ENCODE data around the gene USP37. TPM values are rescaled to one million over a fixed set of nuclear protein-coding genes. Genes with fewer than 3 reads are reported as not detected.
"Not testable (repeated sequence)": the region's sequence is repeated elsewhere in the genome, so short reads cannot be mapped to it uniquely, and the experiment has no call there.

The USP37 gene
- total RNA-seq, 1 donor from 2014 or later: 17.8 TPM

GRCh38 chr2:218564056-218564455 lies 4.1 kb downstream of the USP37 start:
- H3K4me3 Mint-ChIP-seq: no peak overlapping the region
- no peak overlapping the region for H3K27ac Mint-ChIP-seq
- peaks cover 17% of the 10 kb centered on the region for H3K4me1 Mint-ChIP-seq
- no peaks in the 10 kb centered on the region for H3K27me3 Mint-ChIP-seq (ENCODE audit: low read depth)
- H3K36me3 Mint-ChIP-seq: peaks cover 23% of the 10 kb centered on the region
- TF ChIP-seq CTCF (IDR thresholded peaks at IDR 0.05; ENCODE audit: unreplicated experiment): no peak
- no peak for DNase-seq (ENCODE audit: low spot score in 2 of 2, unreplicated experiment in 2 of 2)
- no peaks in the 10 kb centered on the region for H3K9me3 Mint-ChIP-seq

- no peak for TF ChIP-seq CTCF (IDR thresholded peaks at IDR 0.05; ENCODE audit: unreplicated experiment)
- no peaks in the 10 kb centered on the region for H3K9me3 Mint-ChIP-seq
- no peak overlapping the region for H3K4me3 Mint-ChIP-seq
- peaks cover 29% of the 10 kb centered on the region for H3K36me3 Mint-ChIP-seq
- H3K27ac Mint-ChIP-seq: peak overlapping the region; percentile 70
- peaks cover 6% of the 10 kb centered on the region for H3K4me1 Mint-ChIP-seq
- H3K27me3 Mint-ChIP-seq (ENCODE audit: low read depth): no peaks in the 10 kb centered on the region
- no peak for DNase-seq (ENCODE audit: low spot score in 2 of 2, unreplicated experiment in 2 of 2)
Observed at GRCh38 chr2:218558986-218559385, 9.2 kb downstream of the USP37 start.

GRCh38 chr2:218557941-218558340 lies 10.2 kb downstream of the USP37 start:
- peaks cover 36% of the 10 kb centered on the region for H3K36me3 Mint-ChIP-seq
- H3K4me3 Mint-ChIP-seq: no peak overlapping the region

GRCh38 chr2:218555527-218555926 lies 12.6 kb downstream of the USP37 start:
- Mint-ChIP-seq H3K9me3 (no peaks in the 10 kb centered on the region), H3K4me3 (no peak overlapping the region), H3K4me1 (peaks cover 6% of the 10 kb centered on the region), H3K36me3 (peaks cover 37% of the 10 kb centered on the region), H3K27ac (no peak overlapping the region), H3K27me3 (ENCODE audit: low read depth) (no peaks in the 10 kb centered on the region)
- TF ChIP-seq CTCF (IDR thresholded peaks at IDR 0.05; ENCODE audit: unreplicated experiment): no peak
- no peak for DNase-seq (ENCODE audit: low spot score in 2 of 2, unreplicated experiment in 2 of 2)

More at GRCh38 chr2:218557941-218558340, 10.2 kb downstream of the USP37 start:
- peaks cover 6% of the 10 kb centered on the region for H3K4me1 Mint-ChIP-seq
- no peak for DNase-seq (ENCODE audit: low spot score in 2 of 2, unreplicated experiment in 2 of 2)
- TF ChIP-seq CTCF (IDR thresholded peaks at IDR 0.05; ENCODE audit: unreplicated experiment): no peak
- peak overlapping the region; percentile 70 for H3K27ac Mint-ChIP-seq
- no peaks in the 10 kb centered on the region for H3K27me3 Mint-ChIP-seq (ENCODE audit: low read depth)
- no peaks in the 10 kb centered on the region for H3K9me3 Mint-ChIP-seq

- H3K4me3 Mint-ChIP-seq; H3K27ac Mint-ChIP-seq; H3K9me3 Mint-ChIP-seq; H3K27me3 Mint-ChIP-seq (ENCODE audit: low read depth); DNase-seq (ENCODE audit: low spot score in 2 of 2, unreplicated experiment in 2 of 2); H3K4me1 Mint-ChIP-seq: not testable (repeated sequence)
- peaks cover 32% of the 10 kb centered on the region for H3K36me3 Mint-ChIP-seq
Observed at GRCh38 chr2:218554225-218554624, 13.9 kb downstream of the USP37 start.

GRCh38 chr2:218547978-218548377 lies 20.2 kb downstream of the USP37 start:
- H3K9me3 Mint-ChIP-seq: no peaks in the 10 kb centered on the region
- no peak for DNase-seq (ENCODE audit: low spot score in 2 of 2, unreplicated experiment in 2 of 2)
- peaks cover 39% of the 10 kb centered on the region for H3K36me3 Mint-ChIP-seq
- no peak overlapping the region for H3K27ac Mint-ChIP-seq
- H3K4me3 Mint-ChIP-seq: no peak overlapping the region
- H3K27me3 Mint-ChIP-seq (ENCODE audit: low read depth): no peaks in the 10 kb centered on the region
- no peak for TF ChIP-seq CTCF (IDR thresholded peaks at IDR 0.05; ENCODE audit: unreplicated experiment)
- H3K4me1 Mint-ChIP-seq: no peaks in the 10 kb centered on the region
